Upper lobe of right lung (tissue), 1 donor: Measurements from ENCODE around the gene TMEM119. TPM values are rescaled to one million over a fixed set of nuclear protein-coding genes. Genes with fewer than 3 reads are reported as not detected.
A peak's percentile ranks its signal among the peaks of the same experiment; 100 is the strongest.

Experiments used
- ATAC-seq: fragments of 200-7000 bp; cut with Tn5 transposase; one replicate; pipeline ENCODE4 v1.9.1; 2020; ENCODE audit warnings: mild to moderate bottlenecking, moderate library complexity
- DNase-seq: peaks from one replicate; pipeline ENCODE4 v3.0.0-alpha.2; 2020
- H3K27ac ChIP-seq: fragments of 200-600 bp; one replicate; pipeline ENCODE4 v1.8.0; 2022
- H3K27me3 ChIP-seq: fragments of 200-600 bp; one replicate; pipeline ENCODE4 v1.8.0; 2022; ENCODE audit warnings: mild to moderate bottlenecking
- H3K36me3 ChIP-seq: fragments of 200-600 bp; one replicate; pipeline ENCODE4 v1.8.0; 2022
- H3K4me1 ChIP-seq: fragments of 200-600 bp; one replicate; pipeline ENCODE4 v1.8.0; 2022
- H3K4me3 ChIP-seq: fragments of 200-600 bp; one replicate; pipeline ENCODE4 v1.8.0; 2022; ENCODE audit warnings: mild to moderate bottlenecking
- H3K9me3 ChIP-seq: fragments of 200-600 bp; one replicate; pipeline ENCODE4 v1.8.0; 2022
- CTCF ChIP-seq: fragments of 200-600 bp; IDR thresholded peaks from one replicate; pipeline ENCODE4 v1.8.0; 2022; ENCODE audit warnings: antibody characterized with exemption
- intact Hi-C: fragments of 100-400 bp; cut with DNase I; formaldehyde crosslinking; loops from one replicate; pipeline ENCODE4 v1.11.0; 2022
- total RNA-seq: library from RNA; stranded (reverse); fragmentation: NEBNext Ultra II Directional; extraction: Animal tissue kit (Norgen Biotek cat#: 25700); gene quantifications from one replicate; pipeline ENCODE4 v1.2.1, GENCODE V29; 2021
- donor health status: DM: no; HTN: yes; CAD: no; lungs with severe emphysema.

TMEM119 gene
- total RNA-seq, 1 donor from 2014 or later: 43.8 TPM

DNA sequence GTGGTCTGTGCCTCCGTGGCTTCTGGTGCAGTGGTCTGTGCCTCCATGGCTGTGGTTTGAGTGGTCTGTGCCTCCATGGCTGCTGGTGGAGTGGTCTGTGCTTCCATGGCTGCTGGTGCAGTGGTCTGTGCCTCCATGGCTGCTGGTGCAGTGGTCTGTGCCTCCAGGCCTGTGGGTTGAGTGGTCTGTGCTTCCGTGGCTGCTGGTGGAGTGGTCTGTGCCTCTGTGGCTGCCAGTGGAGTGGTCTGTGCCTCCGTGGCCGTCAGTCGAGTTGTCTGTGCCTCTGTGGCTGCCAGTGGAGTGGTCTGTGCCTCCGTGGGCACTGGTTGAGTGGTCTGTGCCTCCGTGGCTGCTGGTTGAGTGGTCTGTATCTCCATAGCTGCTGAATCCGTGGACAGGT lies 25.7 kb upstream of the TMEM119 start:
- Histone ChIP-seq H3K27ac (no peak overlapping the region), H3K36me3 (no peaks in the 10 kb centered on the region), H3K4me1 (peaks cover 21% of the 10 kb centered on the region), H3K4me3 (no peak overlapping the region), H3K9me3 (no peaks in the 10 kb centered on the region), H3K27me3 (no peaks in the 10 kb centered on the region)
- no peak for ATAC-seq
- DNase-seq: no peak
- TF ChIP-seq CTCF: no peak
- intact Hi-C loops: no loop called here

DNA sequence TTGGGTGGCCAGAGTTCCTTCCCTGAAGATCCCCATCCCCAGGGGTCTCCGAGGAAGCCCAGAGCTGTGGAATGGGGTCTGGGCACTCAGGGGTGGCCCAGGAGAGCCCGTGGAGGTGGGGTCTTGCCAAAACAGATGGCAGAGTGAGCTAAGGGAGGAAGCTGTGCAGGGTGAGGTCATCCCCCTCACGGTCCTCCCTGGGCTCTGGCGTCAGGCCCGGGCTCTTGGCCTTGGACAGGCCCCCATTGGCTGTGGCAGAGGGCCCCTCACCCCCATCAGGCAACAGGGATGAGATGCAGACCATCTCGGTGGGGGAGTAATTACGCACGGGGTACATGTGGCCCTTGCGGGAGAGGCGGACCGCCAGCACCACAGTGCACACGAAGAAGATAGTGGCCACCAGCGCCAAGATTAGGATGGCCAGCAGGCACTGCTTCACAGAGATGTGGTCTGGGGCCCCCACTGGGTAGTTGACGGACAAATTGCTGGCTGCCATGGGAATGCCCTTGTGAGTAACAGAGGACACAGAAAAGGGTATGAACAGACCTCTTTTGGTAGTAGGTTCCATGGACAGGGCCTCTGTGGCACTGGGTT lies 25.1 kb upstream of the TMEM119 start:
- no peak for DNase-seq
- Histone ChIP-seq H3K9me3 (no peaks in the 10 kb centered on the region), H3K36me3 (no peaks in the 10 kb centered on the region), H3K4me1 (peaks cover 21% of the 10 kb centered on the region), H3K27ac (peak overlapping the region; percentile 68), H3K4me3 (no peak overlapping the region), H3K27me3 (no peaks in the 10 kb centered on the region)
- no peak for TF ChIP-seq CTCF
- intact Hi-C loops: no loop called here
- ATAC-seq: no peak

DNA sequence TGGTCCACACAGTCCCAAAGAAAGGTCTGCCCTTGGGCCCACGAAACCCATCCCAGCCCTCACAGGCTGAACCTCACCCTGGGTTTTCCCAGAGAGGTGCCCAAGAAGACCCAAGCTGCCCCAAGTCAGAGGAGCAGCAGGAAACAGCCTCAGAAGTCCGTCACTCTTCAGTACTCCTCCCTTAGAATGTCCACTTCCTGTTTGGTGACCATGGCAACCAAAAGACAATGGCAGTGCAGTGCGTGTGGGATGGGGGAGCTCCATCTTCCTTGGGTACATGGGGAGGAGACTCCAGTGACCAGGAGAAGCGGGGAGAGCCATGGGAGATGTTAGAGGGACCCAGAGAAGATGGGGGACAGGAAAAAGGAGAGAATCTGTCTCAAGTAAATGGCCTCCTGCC lies 24.5 kb upstream of the TMEM119 start:
- peak; percentile 71 for ATAC-seq
- TF ChIP-seq CTCF: no peak
- peak overlapping the region; percentile 68 for H3K27ac ChIP-seq
- H3K27me3 ChIP-seq: no peaks in the 10 kb centered on the region
- intact Hi-C loops: no loop called here
- no peak for DNase-seq
- H3K9me3 ChIP-seq: no peaks in the 10 kb centered on the region
- no peak overlapping the region for H3K4me3 ChIP-seq
- H3K4me1 ChIP-seq: peaks cover 21% of the 10 kb centered on the region
- no peaks in the 10 kb centered on the region for H3K36me3 ChIP-seq

DNA sequence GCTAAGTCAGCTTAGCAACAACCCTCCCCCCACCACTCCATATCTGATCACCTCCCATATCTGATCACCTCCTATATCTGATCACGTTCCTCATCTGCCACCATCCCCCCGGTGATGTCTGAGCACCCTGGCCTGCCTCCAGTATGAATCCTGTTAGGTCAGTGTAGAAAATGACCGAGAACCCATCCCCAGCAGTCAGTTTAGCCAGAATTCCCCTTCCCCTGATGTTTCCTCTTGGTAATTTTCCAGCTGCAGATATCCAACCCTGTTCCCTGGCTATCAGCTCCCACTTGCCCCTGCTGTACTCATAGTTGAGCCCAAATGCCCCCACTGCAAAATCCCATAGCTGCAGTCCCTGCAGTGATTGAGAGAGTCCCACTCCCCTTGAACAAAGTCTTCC lies 23.3 kb upstream of the TMEM119 start:
- Histone ChIP-seq H3K36me3 (no peaks in the 10 kb centered on the region), H3K27ac (no peak overlapping the region), H3K4me3 (no peak overlapping the region), H3K27me3 (no peaks in the 10 kb centered on the region), H3K4me1 (peaks cover 22% of the 10 kb centered on the region), H3K9me3 (no peaks in the 10 kb centered on the region)
- TF ChIP-seq CTCF: no peak
- ATAC-seq: no peak
- DNase-seq: no peak
- intact Hi-C loops: no loop called here

DNA sequence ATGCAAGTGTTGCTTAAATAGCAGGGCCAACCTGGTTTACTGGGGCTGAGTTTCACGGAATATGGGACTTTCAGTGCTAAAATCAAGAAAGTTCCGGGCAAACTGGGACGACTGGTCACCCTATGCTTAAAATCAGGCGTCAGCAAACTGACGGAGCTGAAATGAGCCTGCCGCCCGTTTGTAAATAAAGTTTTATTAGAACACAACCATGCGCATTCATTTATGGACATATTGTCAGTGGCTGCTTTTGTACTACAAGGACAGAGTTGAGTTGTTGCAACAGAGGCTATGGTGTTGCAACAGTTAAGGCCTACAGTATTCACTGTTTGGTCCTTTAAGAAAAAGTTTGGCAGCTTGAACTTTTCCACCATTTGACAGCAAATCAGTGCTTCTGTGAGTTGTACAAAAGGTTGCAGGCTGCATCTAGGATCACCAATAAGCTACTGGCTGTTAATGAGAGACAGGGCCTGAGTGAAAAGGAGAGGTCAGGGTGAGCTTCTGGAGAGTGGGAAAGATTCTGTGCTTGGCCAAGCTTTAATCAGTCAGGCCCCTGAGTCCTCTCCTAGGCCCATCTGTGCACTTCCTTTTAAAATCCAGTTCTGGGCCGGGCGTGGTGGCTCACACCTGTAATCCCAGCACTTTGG lies 22.5 kb upstream of the TMEM119 start:
- no peaks in the 10 kb centered on the region for H3K36me3 ChIP-seq
- H3K4me1 ChIP-seq: peaks cover 22% of the 10 kb centered on the region
- H3K4me3 ChIP-seq: no peak overlapping the region
- peak overlapping the region; percentile 24 for H3K27ac ChIP-seq
- TF ChIP-seq CTCF: no peak
- intact Hi-C loops: no loop called here
- no peaks in the 10 kb centered on the region for H3K27me3 ChIP-seq
- H3K9me3 ChIP-seq: no peaks in the 10 kb centered on the region
- ATAC-seq (peak; percentile 42), DNase-seq (no peak)
